Measurements from ENCODE around the gene E2F2. TPM values are rescaled to one million over a fixed set of nuclear protein-coding genes. Genes with fewer than 3 reads are reported as not detected.

E2F2 gene
- polyA plus RNA-seq, 1 donor (not counting 4 experiments of a cell fraction or from before 2014, with no cell fraction given), result 0.05 TPM

DNA sequence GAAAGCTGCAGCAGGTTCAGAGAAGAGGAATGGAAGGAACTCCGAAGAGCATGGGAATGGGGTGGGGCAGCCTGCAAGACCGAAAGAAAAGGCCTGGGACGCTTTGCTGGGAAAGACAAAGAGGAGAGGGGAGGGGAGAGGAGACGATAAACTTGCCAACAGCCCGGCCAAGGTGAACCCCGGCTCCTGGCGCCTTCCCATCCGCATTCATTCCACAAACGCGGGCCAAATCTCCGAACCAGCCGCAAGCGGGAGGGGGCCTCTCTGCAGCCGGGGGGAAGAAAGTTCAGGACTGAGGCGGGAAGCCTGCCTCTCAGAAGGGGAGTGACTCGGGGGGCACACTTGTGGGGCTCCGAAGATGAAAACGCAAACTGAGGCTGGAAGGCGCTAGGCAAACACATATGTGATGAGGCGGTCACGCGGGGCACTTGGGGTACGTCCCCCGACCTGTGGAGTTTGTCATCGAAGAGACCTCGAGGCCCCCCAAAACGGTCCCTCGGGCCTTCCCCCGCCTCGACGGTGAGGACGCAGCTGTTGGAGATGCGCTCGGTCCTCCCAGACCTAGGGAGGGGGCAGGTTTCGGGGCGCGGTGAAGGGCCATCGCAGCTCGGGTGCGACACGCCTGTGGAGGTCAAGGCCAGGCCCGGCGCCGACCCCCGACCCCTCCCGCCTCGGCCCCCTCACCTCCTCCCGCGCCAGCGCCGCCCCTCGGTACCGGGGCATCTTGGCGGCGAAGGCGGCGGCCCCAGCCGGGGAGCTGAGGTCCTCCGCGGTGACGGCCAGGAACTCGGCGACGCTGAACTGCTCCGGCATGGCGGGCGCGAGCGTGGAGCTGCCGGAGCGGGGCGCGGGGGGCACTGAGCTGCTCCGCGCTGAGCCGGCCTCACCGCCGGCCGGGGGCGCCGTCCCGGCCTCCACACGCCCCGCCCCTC is 47.4 kb downstream of the E2F2 start, which contains the start of gene ASAP3:
Gene ASAP3, minus strand, starts transcription at position 859 of the 932 bp plus-strand sequence. Its CDS starts 46 bp downstream, at position 813.
- Histone ChIP-seq H3K27ac (ENCODE audit: control insufficient read depth, insufficient read depth, low read length) (peak within 1 kb of the TSS; percentile 43), H2AFZ (ENCODE audit: control insufficient read depth, low read length) (peak within 1 kb of the TSS; percentile 76), H3K4me1 (ENCODE audit: control insufficient read depth, extremely low read depth, insufficient read depth, low read length) (peaks cover 3% of the 10 kb centered on the region), H3K9me3 (ENCODE audit: control insufficient read depth, low read depth, low read length) (no peaks in the 10 kb centered on the region), H3K36me3 (ENCODE audit: control insufficient read depth in 2 of 2, extremely low read depth in 1 of 2, insufficient read depth in 2 of 2, low read length in 2 of 2) (no peaks in the 10 kb centered on the region), H3K9me1 (ENCODE audit: control insufficient read depth, extremely low read depth, insufficient read depth, low read length) (no peaks in the 10 kb centered on the region), H4K20me1 (ENCODE audit: control insufficient read depth, extremely low read depth, insufficient read depth, low read length) (no peaks in the 10 kb centered on the region), H3K79me2 (ENCODE audit: control insufficient read depth, insufficient read depth, low read length) (no peaks in the 10 kb centered on the region), H3K9ac (ENCODE audit: control insufficient read depth, extremely low read depth, insufficient read depth, low read length) (peak within 1 kb of the TSS; percentile 54), H3K4me2 (ENCODE audit: control insufficient read depth, extremely low read depth, insufficient read depth, low read depth, low read length) (peak within 1 kb of the TSS; percentile 73), H3K4me3 (ENCODE audit: control insufficient read depth in 2 of 3, extremely low read depth in 1 of 3, insufficient read depth in 2 of 3, low read depth in 1 of 3, low read length in 3 of 3) (peak within 1 kb of the TSS; percentile 55 to 76 (median 68)), H3K27me3 (ENCODE audit: control insufficient read depth, extremely low read depth, insufficient read depth, low read length) (no peaks in the 10 kb centered on the region)
- DNase-seq (ENCODE audit: low read depth, low spot score) (no peak), FAIRE-seq (peak; percentile 34)
- dilution Hi-C loops (cut with MboI; ENCODE audit: extremely low pct_ligation_motif_present, low sequenced_read_pairs), result no loop called here
- TF ChIP-seq EZH2 (IDR thresholded peaks at IDR 0.05; ENCODE audit: low read length), result no peak
- TF ChIP-seq, protein P1, sequence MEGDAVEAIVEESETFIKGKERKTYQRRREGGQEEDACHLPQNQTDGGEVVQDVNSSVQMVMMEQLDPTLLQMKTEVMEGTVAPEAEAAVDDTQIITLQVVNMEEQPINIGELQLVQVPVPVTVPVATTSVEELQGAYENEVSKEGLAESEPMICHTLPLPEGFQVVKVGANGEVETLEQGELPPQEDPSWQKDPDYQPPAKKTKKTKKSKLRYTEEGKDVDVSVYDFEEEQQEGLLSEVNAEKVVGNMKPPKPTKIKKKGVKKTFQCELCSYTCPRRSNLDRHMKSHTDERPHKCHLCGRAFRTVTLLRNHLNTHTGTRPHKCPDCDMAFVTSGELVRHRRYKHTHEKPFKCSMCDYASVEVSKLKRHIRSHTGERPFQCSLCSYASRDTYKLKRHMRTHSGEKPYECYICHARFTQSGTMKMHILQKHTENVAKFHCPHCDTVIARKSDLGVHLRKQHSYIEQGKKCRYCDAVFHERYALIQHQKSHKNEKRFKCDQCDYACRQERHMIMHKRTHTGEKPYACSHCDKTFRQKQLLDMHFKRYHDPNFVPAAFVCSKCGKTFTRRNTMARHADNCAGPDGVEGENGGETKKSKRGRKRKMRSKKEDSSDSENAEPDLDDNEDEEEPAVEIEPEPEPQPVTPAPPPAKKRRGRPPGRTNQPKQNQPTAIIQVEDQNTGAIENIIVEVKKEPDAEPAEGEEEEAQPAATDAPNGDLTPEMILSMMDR (optimal IDR thresholded peaks at IDR 0.05 in 1 of 3, IDR thresholded peaks at IDR 0.05 in 1 of 3, conservative IDR thresholded peaks at IDR 0.05 in 1 of 3; ENCODE audit: extremely low read depth in 1 of 3, insufficient read depth in 2 of 3, low read length in 3 of 3), result peak in 1 of 3 experiments; percentile 33

DNA sequence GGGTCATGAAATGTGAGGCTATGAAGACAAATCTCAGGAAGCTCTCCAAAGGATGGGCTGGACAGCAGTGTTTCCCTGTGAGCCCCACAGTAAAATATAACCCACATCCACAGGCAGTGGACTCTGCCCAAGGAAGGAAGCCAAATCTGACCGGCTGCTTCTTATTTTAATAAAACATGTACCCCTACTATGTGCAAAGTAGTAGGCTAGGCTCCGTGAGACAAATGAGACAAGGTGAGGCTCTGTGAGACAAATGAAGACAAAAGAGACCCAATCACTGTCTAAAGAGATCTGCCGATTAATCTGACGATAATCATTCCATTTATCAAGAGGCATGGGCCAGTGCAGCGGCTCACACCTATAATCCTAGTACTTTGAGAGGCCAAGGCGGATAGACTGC is 49.1 kb downstream of the E2F2 start:
- Histone ChIP-seq H3K79me2 (ENCODE audit: control insufficient read depth, insufficient read depth, low read length) (no peaks in the 10 kb centered on the region), H3K27me3 (ENCODE audit: control insufficient read depth, extremely low read depth, insufficient read depth, low read length) (no peaks in the 10 kb centered on the region), H4K20me1 (ENCODE audit: control insufficient read depth, extremely low read depth, insufficient read depth, low read length) (no peaks in the 10 kb centered on the region), H3K4me1 (ENCODE audit: control insufficient read depth, extremely low read depth, insufficient read depth, low read length) (peaks cover 9% of the 10 kb centered on the region), H3K4me3 (ENCODE audit: control insufficient read depth in 2 of 3, extremely low read depth in 1 of 3, insufficient read depth in 2 of 3, low read depth in 1 of 3, low read length in 3 of 3) (no peak overlapping the region), H3K9me3 (ENCODE audit: control insufficient read depth, low read depth, low read length) (no peaks in the 10 kb centered on the region), H3K9me1 (ENCODE audit: control insufficient read depth, extremely low read depth, insufficient read depth, low read length) (no peaks in the 10 kb centered on the region), H2AFZ (ENCODE audit: control insufficient read depth, low read length) (no peak overlapping the region), H3K36me3 (ENCODE audit: control insufficient read depth in 2 of 2, extremely low read depth in 1 of 2, insufficient read depth in 2 of 2, low read length in 2 of 2) (no peaks in the 10 kb centered on the region), H3K4me2 (ENCODE audit: control insufficient read depth, extremely low read depth, insufficient read depth, low read depth, low read length) (no peak overlapping the region), H3K9ac (ENCODE audit: control insufficient read depth, extremely low read depth, insufficient read depth, low read length) (no peak overlapping the region), H3K27ac (ENCODE audit: control insufficient read depth, insufficient read depth, low read length) (no peak overlapping the region)
- FAIRE-seq (no peak), DNase-seq (ENCODE audit: low read depth, low spot score) (no peak)
- dilution Hi-C loops (cut with MboI; ENCODE audit: extremely low pct_ligation_motif_present, low sequenced_read_pairs), result no loop called here
- no peak for TF ChIP-seq EZH2 (IDR thresholded peaks at IDR 0.05; ENCODE audit: low read length)
- TF ChIP-seq, protein P1 (optimal IDR thresholded peaks at IDR 0.05 in 1 of 3, IDR thresholded peaks at IDR 0.05 in 1 of 3, conservative IDR thresholded peaks at IDR 0.05 in 1 of 3; ENCODE audit: extremely low read depth in 1 of 3, insufficient read depth in 2 of 3, low read length in 3 of 3), result no peak

All from keratinocyte (primary cell).